Tongue (tissue), 2 donors: Measurements from ENCODE around the gene PPID. TPM values are rescaled to one million over a fixed set of nuclear protein-coding genes. Genes with fewer than 3 reads are reported as not detected.
"Not testable (repeated sequence)": the region's sequence is repeated elsewhere in the genome, so short reads cannot be mapped to it uniquely, and the experiment has no call there.

Source experiments
- DNase-seq: peaks from one replicate; pipeline ENCODE4 v3.0.0-alpha.2; 2015
- total RNA-seq: library from RNA; depleted of rRNA; stranded (reverse); fragments of >200 nt; gene quantifications from one replicate; pipeline ENCODE4 v1.2.3, GENCODE V29; 2014

The PPID gene
- total RNA-seq, 1 donor from 2014 or later: 39.3 TPM

DNA sequence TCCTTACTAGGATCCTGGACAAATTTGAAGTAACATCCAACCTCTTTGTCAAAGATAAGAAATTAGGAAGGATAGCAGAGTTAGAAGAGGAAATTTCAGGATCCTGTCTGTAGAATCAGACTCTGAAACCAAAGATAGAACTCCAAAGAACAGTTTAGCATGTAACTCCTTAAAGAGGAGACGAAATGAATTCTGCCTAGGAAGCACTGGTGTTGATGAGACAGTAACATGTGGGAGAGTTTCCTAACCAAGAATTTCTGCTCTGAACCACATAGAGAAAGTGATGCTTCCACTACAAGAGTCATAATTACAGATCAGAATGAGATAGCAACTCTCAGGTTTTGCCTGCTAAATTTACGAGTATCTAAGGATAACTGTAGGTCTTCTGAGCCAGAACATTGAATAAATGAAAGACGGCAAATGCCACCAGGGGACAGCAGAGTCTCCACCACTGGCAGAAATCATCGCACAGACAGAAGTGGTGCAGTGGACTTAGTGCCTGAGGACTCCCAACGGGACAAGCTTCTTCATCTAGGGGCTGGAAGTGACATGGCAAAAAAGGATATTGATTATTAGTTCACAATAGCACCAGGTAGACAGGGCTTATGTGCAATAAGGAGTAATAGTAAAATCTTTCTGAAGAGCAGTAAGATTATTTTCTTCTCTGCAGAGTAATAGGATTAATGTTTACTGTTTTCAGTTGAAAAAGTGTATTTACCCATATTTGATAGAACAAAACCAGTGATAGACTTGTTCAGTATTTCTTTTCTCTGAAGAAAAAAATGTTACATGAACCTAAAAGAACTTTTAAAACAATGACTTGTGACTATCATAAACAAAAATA is 6.7 kb upstream of the PPID start:
- peak; percentile 70 for DNase-seq

DNA sequence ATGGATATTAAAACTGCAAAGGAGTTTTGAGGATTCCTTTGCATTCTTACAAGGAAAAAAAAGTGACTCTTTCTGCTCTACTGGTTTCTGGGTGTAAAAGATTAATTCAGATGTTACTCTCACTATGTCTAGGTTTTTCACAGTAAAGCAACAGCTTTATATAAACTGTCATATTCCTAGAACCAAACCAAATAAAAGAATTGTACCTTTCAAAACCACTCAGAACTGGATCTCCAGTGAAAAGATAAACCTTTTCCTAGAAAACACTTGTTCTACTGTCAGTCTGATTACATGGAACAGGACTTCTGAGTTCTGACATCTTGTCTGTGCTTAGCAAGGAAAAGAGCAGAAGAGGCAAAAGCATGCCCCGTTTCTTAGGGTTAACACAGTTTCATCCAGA is 5.0 kb upstream of the PPID start:
- no peak for DNase-seq

DNA sequence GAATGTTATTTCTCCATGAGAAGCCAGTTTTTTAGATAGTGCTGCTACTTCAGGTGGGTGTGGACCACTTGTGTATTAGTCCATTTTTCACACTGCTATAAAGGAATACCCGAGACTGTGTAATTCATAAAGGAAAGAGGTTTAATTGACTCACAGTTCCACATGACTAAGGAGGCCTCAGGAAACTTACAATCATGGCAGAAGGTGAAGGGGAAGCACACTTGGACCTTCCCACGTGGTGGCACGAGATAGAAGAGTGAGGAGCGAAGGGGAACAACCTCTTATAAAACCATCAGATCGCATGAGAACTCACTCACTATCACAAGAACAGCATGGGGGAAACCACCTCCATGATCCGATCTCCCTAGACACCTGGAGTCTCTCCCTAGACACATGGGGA is 3.4 kb upstream of the PPID start:
- DNase-seq: no peak

DNA sequence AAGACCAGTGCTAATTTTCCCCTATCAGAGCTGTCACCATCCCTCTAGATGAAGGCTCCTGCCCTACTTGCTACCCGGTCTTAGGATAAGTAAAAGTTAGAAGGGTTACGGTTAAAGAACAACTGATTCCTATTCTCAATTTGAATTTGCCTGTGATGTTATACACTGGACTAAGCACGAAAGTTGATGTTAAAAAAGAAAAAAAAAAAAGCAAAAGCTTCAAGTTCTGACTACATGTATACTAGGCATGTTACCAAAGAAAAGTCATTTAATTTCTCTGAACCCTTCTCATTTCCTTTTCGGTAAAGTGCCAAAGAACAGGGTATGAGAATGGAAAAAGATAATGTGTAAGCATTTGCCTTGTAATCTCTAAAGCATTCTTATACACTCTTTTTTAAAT is 1.4 kb upstream of the PPID start:
- DNase-seq: no peak

DNA sequence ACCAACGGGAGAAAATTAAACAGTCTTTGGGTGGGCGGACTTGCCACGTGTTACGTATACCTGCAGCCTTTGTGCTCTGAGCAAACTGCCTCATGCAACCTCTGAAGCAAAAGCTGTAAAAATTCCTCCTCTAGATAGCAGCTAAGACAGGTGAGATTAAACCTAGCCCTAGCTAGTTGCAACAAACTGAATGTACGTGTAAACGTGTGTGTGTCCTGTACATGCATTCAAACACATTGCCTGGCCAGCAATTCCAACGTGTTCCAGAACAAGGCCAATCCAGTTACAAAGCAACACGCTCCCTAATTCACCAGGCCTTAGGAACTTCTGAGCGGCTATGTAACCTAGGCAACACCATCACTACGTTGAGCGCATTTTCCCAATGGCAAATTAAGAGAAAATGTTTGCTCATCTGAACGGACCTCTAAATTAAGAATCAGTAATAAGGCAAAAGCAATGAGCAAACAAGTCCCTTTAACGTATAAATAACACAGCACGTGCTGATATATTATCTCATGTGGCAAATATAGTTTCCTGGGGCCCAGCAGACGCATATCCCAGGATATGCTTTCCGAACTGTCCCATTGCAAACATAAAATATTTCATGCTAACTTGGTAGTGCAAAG is 792 bp downstream of the PPID start:
- peak; percentile 60 for DNase-seq

DNA sequence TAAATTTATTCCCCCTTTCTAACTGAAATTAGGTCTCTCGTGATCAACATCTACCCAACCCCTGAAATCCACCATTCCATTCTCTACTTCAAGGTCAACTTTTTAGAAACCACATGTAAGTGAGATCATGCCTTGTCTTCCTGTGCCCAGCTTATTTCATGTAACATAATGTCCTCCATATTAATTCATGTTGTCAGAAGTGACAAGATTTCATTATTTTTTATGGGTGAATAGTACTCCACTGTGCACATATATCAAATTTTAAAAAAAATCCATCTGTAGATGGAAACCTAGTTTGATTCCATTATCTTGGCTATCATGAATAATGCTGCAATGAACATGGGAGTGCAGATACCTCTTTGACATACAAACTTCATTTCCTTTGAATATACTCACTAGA is 1.5 kb downstream of the PPID start:
- DNase-seq: no peak

DNA sequence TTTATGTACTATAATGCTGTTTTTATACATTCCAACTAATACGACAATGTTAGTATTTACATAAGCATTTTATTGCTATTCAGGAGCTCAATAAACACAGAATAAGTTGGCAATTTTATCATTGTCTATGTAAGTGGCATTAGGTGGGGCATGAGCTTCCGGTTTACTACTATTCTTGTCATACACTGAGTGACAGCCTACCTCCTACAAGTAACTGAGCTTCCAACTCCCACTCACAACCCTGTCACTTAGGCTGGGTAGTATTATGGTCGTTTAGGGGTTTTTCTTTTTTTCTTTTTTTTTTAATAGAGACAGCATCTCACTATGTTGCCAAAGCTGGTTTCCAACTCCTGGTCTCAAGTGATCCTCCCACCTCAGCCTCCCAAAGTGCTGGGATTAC is 7.4 kb downstream of the PPID start:
- DNase-seq: no peak

DNA sequence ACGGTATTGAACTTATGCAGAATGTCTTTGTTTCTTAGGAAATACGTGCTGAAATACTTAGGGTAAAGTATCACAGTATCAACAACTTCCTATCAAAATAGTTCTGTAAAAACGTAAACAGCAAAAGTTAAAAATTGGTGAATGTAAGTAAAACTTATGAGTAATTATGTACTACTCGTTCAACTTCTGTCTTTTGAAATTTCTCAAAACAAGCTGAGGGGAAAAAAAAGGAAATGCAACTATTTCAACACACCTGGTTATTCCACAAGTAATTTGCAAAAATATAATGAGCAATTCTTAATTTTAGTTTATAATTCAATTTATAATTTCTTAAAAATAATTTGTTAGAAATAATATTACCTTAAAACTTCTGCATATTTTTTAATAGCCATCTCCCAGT is 8.3 kb downstream of the PPID start:
- DNase-seq: no peak

DNA sequence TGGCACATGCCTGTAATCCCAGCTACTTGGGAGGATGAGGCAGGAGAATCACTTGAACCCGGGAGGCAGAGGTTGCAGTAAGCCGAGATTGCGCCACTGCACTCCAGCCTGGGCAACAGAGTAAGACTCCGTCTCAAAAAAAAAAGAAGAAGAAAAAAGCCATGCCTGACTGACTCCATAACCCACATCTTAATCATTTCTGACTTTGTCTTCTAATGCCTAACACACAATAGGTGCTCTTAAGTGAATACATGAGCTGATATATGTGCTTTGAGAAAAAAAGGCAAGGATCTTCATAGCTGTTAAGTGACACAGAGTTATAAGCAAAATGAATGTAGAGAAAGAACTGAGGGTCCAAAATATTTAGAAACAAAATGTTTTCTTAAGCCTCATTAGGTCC is 10.6 kb downstream of the PPID start:
- DNase-seq: not testable (repeated sequence)

DNA sequence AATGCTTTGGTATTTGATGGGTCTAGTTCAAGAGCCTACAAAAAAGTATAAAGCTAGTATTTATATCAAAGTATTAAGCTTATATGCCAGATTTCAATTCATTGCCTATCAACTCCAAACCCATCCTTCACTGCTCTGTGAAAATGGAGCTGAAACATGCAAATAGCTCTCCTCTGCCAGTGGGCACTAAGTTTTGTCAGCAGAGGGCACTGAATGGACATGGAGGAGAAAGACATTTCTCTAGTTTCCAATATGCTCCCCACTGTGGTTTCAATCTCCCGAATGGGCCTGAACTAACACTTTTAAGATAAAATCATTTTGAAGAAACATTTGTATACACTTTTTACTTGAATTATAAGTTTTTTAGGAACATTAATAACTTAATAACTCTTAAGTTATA is 12.4 kb downstream of the PPID start:
- DNase-seq: no peak

DNA sequence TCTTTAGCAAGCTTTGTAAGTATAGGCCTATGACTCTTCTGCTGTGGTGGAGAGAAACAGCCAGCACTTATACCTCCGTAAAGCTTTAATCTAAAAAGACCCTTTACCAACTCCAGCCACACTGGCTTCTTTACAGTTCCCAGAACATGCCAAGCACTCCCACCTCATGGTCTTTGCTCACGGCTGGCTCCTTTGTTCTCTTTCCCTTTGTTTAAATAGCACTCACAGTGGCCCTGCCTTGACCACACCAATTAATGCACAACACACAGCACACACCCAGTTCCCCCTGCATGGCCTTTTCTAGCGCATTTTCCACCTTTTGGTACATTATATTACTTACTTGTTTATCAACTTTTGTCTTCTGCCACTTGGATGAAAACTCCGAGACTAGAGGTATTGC is 18.9 kb downstream of the PPID start:
- no peak for DNase-seq

DNA sequence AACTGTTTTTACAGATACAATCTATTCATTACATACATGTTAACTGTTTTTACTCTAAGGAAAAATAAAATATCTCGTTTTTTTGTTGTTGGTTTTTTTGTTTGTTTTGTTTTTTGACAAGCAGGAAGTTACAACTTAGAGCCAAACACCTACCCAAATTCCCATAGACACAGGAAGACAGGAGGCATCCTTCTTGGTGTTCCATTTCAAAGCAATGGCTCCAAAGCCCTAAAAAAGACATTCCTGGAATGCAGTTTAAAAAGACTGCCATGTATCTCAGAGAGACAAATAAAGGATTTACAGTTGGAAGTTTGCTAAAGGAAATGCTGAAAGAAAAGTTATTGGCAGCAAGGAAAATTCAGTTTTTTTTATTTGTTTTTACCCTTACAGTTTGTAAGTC is 34.4 kb downstream of the PPID start:
- no peak for DNase-seq

DNA sequence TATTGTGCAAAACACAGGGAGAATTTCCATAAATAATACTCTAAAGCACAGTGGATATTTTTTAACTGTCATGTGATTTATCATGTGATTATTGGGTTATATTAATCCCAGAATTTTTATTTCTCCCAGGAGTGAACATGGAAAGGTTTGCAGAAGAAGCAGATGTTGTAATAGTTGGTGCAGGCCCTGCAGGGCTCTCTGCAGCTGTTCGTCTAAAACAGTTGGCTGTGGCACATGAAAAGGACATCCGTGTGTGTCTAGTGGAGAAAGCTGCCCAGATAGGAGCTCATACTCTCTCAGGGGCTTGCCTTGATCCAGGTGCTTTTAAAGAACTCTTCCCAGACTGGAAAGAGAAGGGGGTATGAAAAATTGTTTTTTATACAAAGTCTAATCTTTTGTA is 41.1 kb downstream of the PPID start:
- DNase-seq: peak; percentile 53

DNA sequence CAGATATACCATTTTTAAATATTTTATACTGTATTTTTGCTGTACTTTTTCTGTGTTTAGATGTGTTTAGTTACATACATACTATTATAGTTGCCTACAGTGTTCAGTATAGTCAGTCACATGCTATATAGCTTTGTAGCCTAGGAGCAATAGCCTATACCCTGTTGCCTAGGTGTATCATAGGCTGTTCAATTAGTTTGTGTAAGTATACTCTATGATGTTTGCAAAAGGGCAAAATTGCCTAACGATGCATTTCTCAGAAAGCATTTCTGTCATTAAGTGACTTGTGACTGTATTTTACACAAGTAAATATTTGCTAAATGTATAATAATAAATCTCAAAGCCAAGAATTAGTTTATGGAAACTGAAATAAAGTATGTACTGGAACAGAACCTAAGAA is 41.6 kb downstream of the PPID start:
- DNase-seq: no peak

DNA sequence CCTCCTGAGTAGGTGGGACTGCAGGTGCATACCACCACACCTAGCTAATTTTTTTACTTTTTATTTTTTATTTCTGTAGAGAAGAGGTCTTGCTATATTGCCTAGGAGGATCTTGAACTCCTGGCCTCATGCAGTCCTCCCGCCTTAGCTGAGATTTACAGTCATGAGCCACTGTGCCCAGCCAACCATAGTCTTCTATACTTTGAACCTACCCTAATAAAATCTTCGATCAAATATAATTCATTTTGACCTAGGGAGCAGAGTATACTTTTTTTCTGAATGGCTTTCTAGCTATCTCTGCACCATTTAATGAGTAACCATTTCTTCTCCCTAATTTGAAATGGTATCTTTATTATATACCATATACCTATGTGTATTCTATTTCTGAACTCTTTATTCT is 44.4 kb downstream of the PPID start:
- DNase-seq: no peak

DNA sequence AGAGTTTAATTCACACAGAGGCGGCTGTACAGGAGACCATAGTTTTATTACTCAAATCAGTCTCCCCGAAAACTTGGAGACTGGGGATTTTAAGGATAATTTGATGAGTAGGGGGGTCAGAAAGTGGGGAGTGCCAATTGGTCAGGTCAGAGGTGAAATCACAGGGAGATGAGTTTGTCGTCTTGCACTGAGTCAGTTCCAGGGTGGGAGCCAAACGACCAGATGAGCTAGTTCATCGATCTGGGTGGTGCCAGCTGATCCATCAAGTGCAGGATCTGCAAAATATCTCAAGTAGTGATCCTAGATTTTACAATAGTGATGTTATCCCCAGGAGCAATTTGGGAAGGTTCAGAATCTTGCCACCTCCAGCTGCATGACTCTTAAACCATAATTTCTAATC is 47.1 kb downstream of the PPID start:
- no peak for DNase-seq

DNA sequence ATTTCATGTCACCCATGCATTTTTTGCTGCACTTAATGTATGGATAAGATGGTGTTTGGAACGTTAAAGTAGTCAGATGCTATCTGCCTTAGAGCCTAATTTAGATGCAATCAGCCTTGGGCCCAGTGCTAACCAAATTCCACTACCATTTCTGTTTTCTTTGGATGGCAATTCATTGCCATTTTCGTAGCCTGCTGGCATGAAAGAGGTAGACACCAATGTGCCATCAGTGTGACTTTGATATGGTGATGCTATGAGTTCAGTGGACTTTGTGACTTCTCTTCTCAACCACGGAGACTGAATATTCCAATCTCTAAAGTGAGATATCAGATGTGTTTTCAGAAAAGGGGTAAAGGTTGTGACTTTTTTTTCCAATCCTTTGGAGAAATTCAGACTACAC is 49.6 kb downstream of the PPID start:
- DNase-seq: no peak

DNA sequence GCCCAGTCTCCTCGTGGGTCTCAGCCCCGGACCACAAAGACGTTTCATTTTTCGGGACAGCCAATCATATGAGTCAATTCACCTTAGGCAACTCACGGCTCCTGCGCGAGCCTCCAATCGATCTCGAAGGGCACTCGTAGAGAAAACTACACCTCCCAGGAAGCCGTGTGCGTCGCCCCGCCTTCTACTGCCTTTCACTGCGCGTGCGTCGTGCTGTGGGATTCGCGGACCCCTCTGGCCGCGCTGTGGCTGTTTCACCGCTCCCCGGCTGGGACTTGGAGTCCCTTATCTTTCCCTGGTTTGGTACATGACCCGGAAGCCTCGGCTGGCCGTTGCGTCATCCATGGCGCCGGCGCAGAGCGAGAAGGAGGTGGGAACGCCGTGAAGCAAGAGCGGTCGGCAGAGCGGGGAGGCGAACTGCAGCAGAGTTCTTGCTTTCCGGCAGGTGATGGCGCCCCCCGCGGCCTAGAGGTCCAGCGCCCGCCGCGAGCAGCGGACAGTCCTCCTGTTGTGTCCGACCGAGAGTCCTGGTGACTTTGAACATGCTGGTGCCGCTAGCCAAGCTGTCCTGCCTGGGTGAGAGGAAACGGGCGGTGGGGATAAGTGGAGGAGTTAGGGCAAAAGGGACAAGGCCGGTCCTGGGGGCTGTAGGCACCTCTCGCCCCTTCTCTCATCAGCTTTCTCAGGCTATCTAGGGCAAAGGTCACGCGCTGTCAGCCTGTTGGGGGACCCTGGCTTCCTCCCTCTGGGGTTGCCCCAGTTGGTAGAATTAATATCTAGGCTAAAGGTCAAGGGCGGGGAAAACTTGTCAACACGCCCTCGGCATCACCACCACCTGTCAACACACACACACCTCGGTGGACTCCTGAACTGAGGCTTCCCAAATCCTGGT is 51.0 kb downstream of the PPID start, which contains the start of gene ETFDH:
Gene ETFDH (plus strand): TSS at position 382 of the 892 bp plus-strand sequence. CDS start 161 bp downstream, at position 543.
- DNase-seq: peak; percentile 100

DNA sequence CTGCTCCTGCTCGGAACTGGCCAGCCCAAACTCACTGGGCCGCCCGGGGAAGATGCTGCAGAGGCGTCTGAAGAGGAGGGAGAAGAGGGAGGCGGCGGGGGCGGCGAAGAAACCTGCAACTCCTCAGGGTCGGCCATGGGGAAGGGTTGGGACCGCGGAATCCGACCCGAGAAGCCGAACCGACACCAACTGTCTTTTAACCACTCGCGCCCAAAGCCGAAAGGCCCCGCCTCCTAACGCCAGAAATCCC is 51.6 kb downstream of the PPID start, which contains the start of gene C4orf46:
Gene C4orf46 (minus strand): TSS at position 223 of the 250 bp plus-strand sequence. CDS start 86 bp downstream, at position 137.
- DNase-seq: no peak

DNA sequence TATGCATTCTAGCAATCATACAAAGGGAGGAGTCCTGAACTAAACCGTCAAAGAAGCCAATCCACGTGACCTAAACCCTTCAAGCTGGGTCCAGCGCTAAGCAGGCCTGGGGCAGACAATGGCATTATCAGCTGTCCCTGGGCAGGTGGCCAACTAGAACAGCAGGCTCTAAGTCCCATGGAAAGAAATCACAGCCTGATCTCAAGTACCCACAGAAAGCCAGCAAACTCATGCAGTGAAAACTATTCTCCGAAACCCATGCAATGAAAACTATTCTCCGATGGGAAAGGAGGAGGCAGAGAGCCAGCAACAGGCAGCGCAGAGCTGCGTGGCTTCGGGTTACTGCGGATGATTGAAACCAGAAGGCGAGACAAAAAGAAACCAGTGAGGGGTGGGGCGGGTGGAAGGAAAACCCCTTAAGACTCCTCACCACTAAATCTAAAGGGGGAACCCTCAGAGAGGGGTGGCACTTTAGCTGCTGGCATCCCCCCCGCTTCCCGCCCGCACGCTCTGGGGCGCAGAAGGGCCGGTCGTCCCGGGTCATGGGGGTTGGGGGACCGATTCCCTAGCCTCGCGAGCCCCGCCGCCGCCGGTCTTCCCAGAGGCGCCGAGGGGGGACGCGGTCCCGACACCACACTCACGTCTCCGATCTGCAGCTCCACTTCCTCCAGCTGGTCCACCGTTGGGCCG is 52.1 kb downstream of the PPID start:
- peak; percentile 97 for DNase-seq

DNA sequence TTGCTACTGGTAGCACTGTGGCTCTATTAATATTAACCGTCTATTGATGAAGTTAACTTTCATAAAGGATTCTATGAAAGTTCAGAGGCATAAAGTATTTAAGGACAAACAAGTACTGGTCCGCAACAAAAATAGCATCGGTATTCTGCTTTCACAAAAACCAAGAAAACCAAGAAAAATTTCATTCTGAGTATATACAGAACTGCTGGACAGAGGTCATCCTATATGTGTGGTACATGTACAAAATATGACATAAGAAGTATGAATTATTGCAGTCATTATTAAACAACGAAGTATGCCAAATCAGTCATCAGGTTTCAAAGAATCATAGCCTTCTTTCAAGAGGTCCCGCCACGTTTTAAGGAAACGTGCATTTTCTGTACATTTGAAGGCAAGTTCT is 53.9 kb downstream of the PPID start:
- DNase-seq: no peak

DNA sequence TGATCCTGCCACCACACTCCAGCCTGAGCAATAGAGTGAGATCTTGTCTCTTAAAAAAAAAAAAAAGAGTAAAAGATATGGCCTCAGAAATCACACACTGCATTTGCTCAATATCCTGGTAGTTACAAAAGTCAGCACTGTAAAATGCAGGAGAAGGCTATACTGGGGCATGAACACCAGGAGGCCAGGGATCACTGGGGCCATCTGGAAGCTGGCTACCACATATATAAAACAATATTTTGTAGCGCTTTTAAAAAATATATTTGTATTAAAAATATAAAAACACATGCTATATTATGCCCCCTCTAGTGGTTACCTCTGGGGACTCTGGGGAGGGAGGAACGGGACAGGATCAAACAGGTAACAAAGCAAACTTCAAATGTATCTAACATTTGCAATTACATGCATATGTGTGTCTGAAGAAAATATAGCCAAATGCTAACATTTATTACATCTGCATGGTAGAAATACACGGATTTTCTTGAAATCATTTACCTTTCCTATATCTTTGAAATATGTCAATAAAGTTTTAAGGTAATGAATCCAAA is 55.5 kb downstream of the PPID start:
- DNase-seq: no peak
